HCT116 (cell line): ENCODE results near the gene KDM3B. TPM values are rescaled to one million over a fixed set of nuclear protein-coding genes. Genes with fewer than 3 reads are reported as not detected.

Experiments
- ATAC-seq: fragments of 200-7000 bp; cut with Tn5 transposase; 2 replicates; pipeline ENCODE4 v1.9.1; 2020; ENCODE audit warnings: mild to moderate bottlenecking, moderate library complexity
- BruUV-seq: library from RNA; stranded (reverse); fragments of 400-500 nt; replicated peaks from 2 replicates; lab custom pipeline; 2021; lab: Mats Ljungman, UMichigan
- CTCF ChIA-PET: fragments of 300-600 bp; sonication (Branson Sonifier 250); formaldehyde crosslinking; loops from one replicate; lab custom pipeline; 2021; ENCODE audit warnings: antibody characterized with exemption; lab: Charles Lee
- POLR2A ChIA-PET: fragments of 300-600, 350-600 bp; sonication (Branson Sonifier 250); formaldehyde crosslinking; loops from one replicate; lab custom pipeline; 2021; ENCODE audit warnings: antibody characterized with exemption; lab: Charles Lee
- RAD21 ChIA-PET, 2 experiments: fragments of 300-600 bp; sonication (Branson Sonifier 250); formaldehyde crosslinking; loops; one replicate each; lab custom pipeline; 2023; ENCODE audit warnings: low total read pairs in 2 of 2; ENCODE audit not compliant: uncharacterized antibody in 2 of 2, unreplicated experiment in 2 of 2, low non-redundant PET in 1 of 2; lab: Charles Lee
- DNase-seq: peaks from one replicate; pipeline ENCODE4 v3.0.0-alpha.2; 2010; ENCODE audit warnings: low read depth, low spot score
- H2AFZ ChIP-seq: fragments of 200-600 bp; shearing (Covaris generic), sonication (generic); 2 replicates; pipeline ENCODE4 v1.6.1; 2017; ENCODE audit warnings: low read depth, mixed run types, mixed read lengths, antibody characterized with exemption, low read length; ENCODE audit not compliant: poor library complexity, severe bottlenecking
- H3K27ac ChIP-seq: 2 replicates; pipeline ENCODE4 v1.5.1; 2012; ENCODE audit warnings: low read depth, low read length
- H3K27me3 ChIP-seq: fragments of 200-600 bp; sonication (generic); 2 replicates; pipeline ENCODE4 v1.6.1; 2016; ENCODE audit warnings: mixed run types, low read length, mixed read lengths; ENCODE audit not compliant: insufficient read depth
- H3K36me3 ChIP-seq, 2 experiments: fragments of 200-500 bp in 1 of 2; fragments of 200-600 bp in 1 of 2; sonication (Bioruptor generic) in 1 of 2; sonication (generic) in 1 of 2; 2 replicates each; pipeline versions ENCODE4 v1.5.1 to v1.6.1; 2014 to 2016; ENCODE audit warnings: low read length in 2 of 2, inconsistent platforms in 1 of 2, mixed read lengths in 1 of 2, mixed run types in 1 of 2; ENCODE audit not compliant: insufficient read depth in 2 of 2, control insufficient read depth in 1 of 2
- H3K4me1 ChIP-seq, 2 experiments: fragments of 200-600 bp in 1 of 2; sonication (generic) in 1 of 2; 2 replicates each; pipeline versions ENCODE4 v1.5.1 to v1.6.1; 2012 to 2017; ENCODE audit warnings: low read length in 2 of 2, inconsistent platforms in 1 of 2, mild to moderate bottlenecking in 1 of 2, mixed read lengths in 1 of 2, mixed run types in 1 of 2, moderate library complexity in 1 of 2; ENCODE audit not compliant: insufficient read depth in 2 of 2, control insufficient read depth in 1 of 2
- H3K4me2 ChIP-seq: fragments of 200-600 bp; sonication (generic); 2 replicates; pipeline ENCODE4 v1.6.1; 2017; ENCODE audit warnings: mixed run types, low read length, mixed read lengths
- H3K4me3 ChIP-seq, 2 experiments: fragments of 200-600 bp in 1 of 2; sonication (generic) in 1 of 2; replicated peaks in 1 of 2; 2 replicates each; pipeline ENCODE4 v1.5.1; 2011 to 2016; ENCODE audit warnings: low read length in 2 of 2, control low read depth in 1 of 2, low read depth in 1 of 2, mild to moderate bottlenecking in 1 of 2, mixed read lengths in 1 of 2, mixed run types in 1 of 2
- H3K79me2 ChIP-seq: fragments of 200-600 bp; sonication (generic); 2 replicates; pipeline ENCODE4 v1.6.1; 2017; ENCODE audit warnings: mild to moderate bottlenecking, mixed run types, low read length, moderate library complexity, mixed read lengths; ENCODE audit not compliant: insufficient read depth
- H3K9ac ChIP-seq: fragments of 200-600 bp; sonication (generic); 2 replicates; pipeline ENCODE4 v1.6.1; 2016; ENCODE audit warnings: low read length, mixed read lengths
- H3K9me2 ChIP-seq: fragments of 200-600 bp; sonication (generic), shearing (Covaris generic); 2 replicates; pipeline ENCODE4 v1.6.1; 2017; ENCODE audit warnings: mixed run types, mild to moderate bottlenecking, moderate library complexity; ENCODE audit not compliant: insufficient read depth
- H3K9me3 ChIP-seq, 2 experiments: fragments of 200-500 bp in 1 of 2; fragments of 200-600 bp in 1 of 2; sonication (Bioruptor generic) in 1 of 2; sonication (generic) in 1 of 2; 2 replicates each; pipeline ENCODE4 v1.6.1; 2014 to 2017; ENCODE audit warnings: low read length in 2 of 2, mixed read lengths in 2 of 2, inconsistent platforms in 1 of 2, low read depth in 1 of 2, mild to moderate bottlenecking in 1 of 2, mixed run types in 1 of 2, moderate library complexity in 1 of 2; ENCODE audit not compliant: control insufficient read depth in 1 of 2, insufficient read depth in 1 of 2
- H4K20me1 ChIP-seq: fragments of 200-600 bp; sonication (generic), shearing (Covaris generic); 2 replicates; pipeline ENCODE4 v1.6.1; 2017; ENCODE audit warnings: mixed run types, mild to moderate bottlenecking, moderate library complexity; ENCODE audit not compliant: insufficient read depth
- ATF3 ChIP-seq: IDR thresholded peaks from 2 replicates; pipeline ENCODE4 v1.6.1; 2012
- CBX3 ChIP-seq: IDR thresholded peaks from 2 replicates; pipeline ENCODE4 v1.6.1; 2012; ENCODE audit warnings: low read depth
- CTCF ChIP-seq, 3 experiments: fragments of 200-600 bp in 1 of 3; sonication (generic) in 1 of 3; IDR thresholded peaks in 2 of 3; conservative IDR thresholded peaks in 1 of 3; 2 replicates each; pipeline ENCODE4 v1.5.1; 2012 to 2017; ENCODE audit warnings: low read depth in 2 of 3, low read length in 2 of 3, antibody characterized with exemption in 1 of 3, borderline replicate concordance in 1 of 3, control low read depth in 1 of 3, mild to moderate bottlenecking in 1 of 3, mixed read lengths in 1 of 3, mixed run types in 1 of 3, moderate library complexity in 1 of 3; ENCODE audit not compliant: insufficient read depth in 1 of 3
- EGR1 ChIP-seq: IDR thresholded peaks from 2 replicates; pipeline ENCODE4 v1.6.1; 2012; ENCODE audit warnings: low read depth
- ELF1 ChIP-seq: IDR thresholded peaks from 2 replicates; pipeline ENCODE4 v1.6.1; 2012; ENCODE audit warnings: low read depth, borderline replicate concordance
- EZH2 ChIP-seq: fragments of 200-600 bp; sonication (generic); IDR thresholded peaks from 2 replicates; pipeline ENCODE4 v1.6.1; 2017; ENCODE audit warnings: antibody characterized with exemption, mixed run types
- EZH2phosphoT487 ChIP-seq: fragments of 200-600 bp; IDR thresholded peaks from 2 replicates; pipeline ENCODE4 v1.6.1; 2018; ENCODE audit warnings: antibody characterized with exemption, borderline replicate concordance
- FOSL1 ChIP-seq: IDR thresholded peaks from 2 replicates; pipeline ENCODE4 v1.6.1; 2012; ENCODE audit warnings: low read depth
- JUND ChIP-seq: IDR thresholded peaks from 2 replicates; pipeline ENCODE4 v1.6.1; 2012
- MAX ChIP-seq: IDR thresholded peaks from 2 replicates; pipeline ENCODE4 v1.6.1; 2012
- POLR2A ChIP-seq: IDR thresholded peaks from 2 replicates; pipeline ENCODE4 v1.7.0; 2011; ENCODE audit warnings: borderline replicate concordance; ENCODE audit not compliant: insufficient read depth, insufficient read length; ENCODE audit errors: extremely low read depth
- POLR2AphosphoS5 ChIP-seq: IDR thresholded peaks from 2 replicates; pipeline ENCODE4 v1.6.1; 2011; ENCODE audit warnings: mild to moderate bottlenecking, low read depth, low read length, moderate library complexity
- SIN3A ChIP-seq: IDR thresholded peaks from 2 replicates; pipeline ENCODE4 v1.6.1; 2012; ENCODE audit warnings: low read depth
- TCF7L2 ChIP-seq: IDR thresholded peaks from 2 replicates; pipeline ENCODE4 v1.7.0; 2011; ENCODE audit warnings: borderline replicate concordance, inconsistent platforms; ENCODE audit not compliant: insufficient read depth, insufficient read length; ENCODE audit errors: extremely low read depth
- YY1 ChIP-seq: IDR thresholded peaks from 2 replicates; pipeline ENCODE4 v1.6.1; 2011; ENCODE audit warnings: low read length, low read depth, moderate library complexity, mild to moderate bottlenecking; ENCODE audit not compliant: insufficient replicate concordance; ENCODE audit errors: extremely low read depth
- ZBTB33 ChIP-seq: IDR thresholded peaks from 2 replicates; pipeline ENCODE4 v1.6.1; 2011; ENCODE audit warnings: mild to moderate bottlenecking, low read length, moderate library complexity; ENCODE audit not compliant: insufficient replicate concordance; ENCODE audit errors: extremely low read depth
- ZFX ChIP-seq: fragments of 450-650 bp; IDR thresholded peaks from 2 replicates; pipeline ENCODE4 v1.6.1; 2017
- intact Hi-C: fragments of 100-400 bp; cut with micrococcal nuclease; formaldehyde crosslinking; loops from 2 replicates; pipeline ENCODE4 v1.10.0; 2022
- total RNA-seq: library from RNA; stranded (reverse); gene quantifications from one replicate; pipeline ENCODE4 v1.2.1, GENCODE V29; 2021; ENCODE audit not compliant: unreplicated experiment

KDM3B gene
- total RNA-seq, 1 experiment from 2014 or later = 65.1 TPM

GRCh38 chr5:138418444-138418843 lies 66.0 kb downstream of the KDM3B start:
- no peak overlapping the region for H3K4me2 ChIP-seq
- intact Hi-C loops = no loop called here
- no peaks in the 10 kb centered on the region for H4K20me1 ChIP-seq
- H3K27me3 ChIP-seq = no peaks in the 10 kb centered on the region
- RAD21 ChIA-PET = no interaction called here
- H3K9me2 ChIP-seq = no peaks in the 10 kb centered on the region
- no TSS peak for BruUV-seq
- H3K79me2 ChIP-seq = no peaks in the 10 kb centered on the region
- H3K9ac ChIP-seq = no peak overlapping the region
- TF ChIP-seq ZFX (no peak), FOSL1 (no peak), POLR2AphosphoS5 (no peak), MAX (no peak), CBX3 (no peak), JUND (no peak), ELF1 (no peak)
- peaks cover 44 to 47% of the 10 kb centered on the region in 2 experiments; a peak in 3 of 4 replicates for H3K36me3 ChIP-seq
- H2AFZ ChIP-seq = no peak overlapping the region
- H3K4me3 ChIP-seq = no peak overlapping the region
- no peak for ATAC-seq
- no peaks in the 10 kb centered on the region for H3K9me3 ChIP-seq
- DNase-seq = no peak
- H3K4me1 ChIP-seq = no peaks in the 10 kb centered on the region
- no peak overlapping the region for H3K27ac ChIP-seq
- POLR2A ChIA-PET = no interaction called here
- CTCF ChIA-PET = no interaction called here

GRCh38 chr5:138425079-138425478 lies 72.6 kb downstream of the KDM3B start:
- Histone ChIP-seq H3K4me3 (no peak overlapping the region), H3K4me2 (no peak overlapping the region), H3K27me3 (no peaks in the 10 kb centered on the region), H3K9me3 (no peaks in the 10 kb centered on the region), H3K9ac (no peak overlapping the region), H3K9me2 (no peaks in the 10 kb centered on the region), H3K79me2 (no peaks in the 10 kb centered on the region), H2AFZ (no peak overlapping the region), H3K27ac (no peak overlapping the region), H3K36me3 (peaks cover 44 to 45% of the 10 kb centered on the region in 2 experiments), H4K20me1 (no peaks in the 10 kb centered on the region), H3K4me1 (no peaks in the 10 kb centered on the region)
- intact Hi-C loops = no loop called here
- no TSS peak for BruUV-seq
- ChIA-PET CTCF (no interaction called here), RAD21 (no interaction called here), POLR2A (no interaction called here)
- ATAC-seq (no peak), DNase-seq (no peak)
- TF ChIP-seq CTCF (IDR thresholded peaks at IDR 0.05 in 2 of 3, conservative IDR thresholded peaks at IDR 0.05 in 1 of 3; ENCODE audit: borderline replicate concordance in 1 of 3, insufficient read depth in 1 of 3, low read depth in 2 of 3, low read length in 2 of 3) (no peak), TCF7L2 (no peak), YY1 (no peak), ZBTB33 (no peak), CBX3 (no peak), POLR2A (no peak), EGR1 (no peak), POLR2AphosphoS5 (no peak), ZFX (no peak), ATF3 (no peak), EZH2 (no peak), MAX (no peak), EZH2phosphoT487 (no peak), SIN3A (no peak)
